AG04450 (cell line): ENCODE measurements around the gene ZNF532. TPM values are rescaled to one million over a fixed set of nuclear protein-coding genes. Genes with fewer than 3 reads are reported as not detected.
"Not testable (repeated sequence)": the region's sequence is repeated elsewhere in the genome, so short reads cannot be mapped to it uniquely, and the experiment has no call there.

ENCODE experiments used
- CTCF ChIA-PET: fragments of 300-600, 350-600 bp; formaldehyde crosslinking; extraction: SDS; loops from one replicate; lab custom pipeline; 2022; ENCODE audit warnings: antibody characterized with exemption, inconsistent platforms; lab: Charles Lee
- POLR2A ChIA-PET: fragments of 350-600 bp; formaldehyde crosslinking; extraction: SDS; loops from one replicate; lab custom pipeline; 2021; ENCODE audit warnings: antibody characterized with exemption, inconsistent platforms; lab: Yijun Ruan, JAX
- DNase-seq: peaks from one replicate; pipeline ENCODE4 v3.0.0-alpha.2; 2011; ENCODE audit warnings: low read depth, low spot score
- H3K27ac ChIP-seq: one replicate; pipeline ENCODE4 v1.5.1; 2012; ENCODE audit warnings: low read depth, low read length, control low read depth
- H3K27me3 ChIP-seq: one replicate; pipeline ENCODE4 v1.6.0; 2012; ENCODE audit warnings: low read length; ENCODE audit not compliant: control insufficient read depth, insufficient read depth
- H3K4me3 ChIP-seq: 2 replicates; pipeline ENCODE4 v1.5.1; 2011; ENCODE audit warnings: mild to moderate bottlenecking, low read depth, low read length, control low read depth
- H3K9me3 ChIP-seq: 2 replicates; pipeline ENCODE4 v1.5.1; 2012; ENCODE audit warnings: low read length; ENCODE audit not compliant: control insufficient read depth, insufficient read depth
- polyA plus RNA-seq: library from polyadenylated mRNA; depleted of rRNA; stranded (reverse); fragments of >200 nt; gene quantifications from 2 replicates; pipeline ENCODE4 v1.2.3, GENCODE V29; 2011
- TF ChIP-seq, protein P1 (sequence below): IDR thresholded peaks from 2 replicates; pipeline ENCODE4 v1.5.1; 2011; ENCODE audit warnings: low read depth, low read length, control low read depth, inconsistent platforms

The ZNF532 gene
- polyA plus RNA-seq, 1 experiment: 69.7 TPM

DNA sequence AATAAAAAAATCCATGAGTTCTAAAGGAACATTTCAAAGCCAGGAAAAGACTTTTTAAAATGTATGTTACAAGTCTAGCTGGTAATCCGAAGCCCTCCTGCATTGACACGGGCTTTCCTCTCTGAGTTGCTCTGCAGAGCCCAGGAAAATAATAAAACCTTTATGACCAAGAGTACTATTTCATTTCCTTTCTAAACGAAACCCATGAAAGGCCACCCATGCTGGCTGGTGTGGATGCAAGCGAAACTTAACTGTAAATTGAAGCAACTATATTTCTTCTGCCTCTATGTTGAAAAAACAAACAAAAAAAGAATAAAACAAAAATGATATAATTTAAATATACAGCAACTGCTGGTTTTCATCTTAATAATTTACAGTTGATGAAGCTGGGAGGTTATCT lies 41.3 kb upstream of the ZNF532 start:
- Histone ChIP-seq H3K27me3 (no peaks in the 10 kb centered on the region), H3K27ac (no peak overlapping the region), H3K4me3 (no peak overlapping the region), H3K9me3 (peaks cover 8% of the 10 kb centered on the region)
- DNase-seq: no peak
- CTCF ChIA-PET: no interaction called here
- POLR2A ChIA-PET: no interaction called here
- TF ChIP-seq, protein P1, sequence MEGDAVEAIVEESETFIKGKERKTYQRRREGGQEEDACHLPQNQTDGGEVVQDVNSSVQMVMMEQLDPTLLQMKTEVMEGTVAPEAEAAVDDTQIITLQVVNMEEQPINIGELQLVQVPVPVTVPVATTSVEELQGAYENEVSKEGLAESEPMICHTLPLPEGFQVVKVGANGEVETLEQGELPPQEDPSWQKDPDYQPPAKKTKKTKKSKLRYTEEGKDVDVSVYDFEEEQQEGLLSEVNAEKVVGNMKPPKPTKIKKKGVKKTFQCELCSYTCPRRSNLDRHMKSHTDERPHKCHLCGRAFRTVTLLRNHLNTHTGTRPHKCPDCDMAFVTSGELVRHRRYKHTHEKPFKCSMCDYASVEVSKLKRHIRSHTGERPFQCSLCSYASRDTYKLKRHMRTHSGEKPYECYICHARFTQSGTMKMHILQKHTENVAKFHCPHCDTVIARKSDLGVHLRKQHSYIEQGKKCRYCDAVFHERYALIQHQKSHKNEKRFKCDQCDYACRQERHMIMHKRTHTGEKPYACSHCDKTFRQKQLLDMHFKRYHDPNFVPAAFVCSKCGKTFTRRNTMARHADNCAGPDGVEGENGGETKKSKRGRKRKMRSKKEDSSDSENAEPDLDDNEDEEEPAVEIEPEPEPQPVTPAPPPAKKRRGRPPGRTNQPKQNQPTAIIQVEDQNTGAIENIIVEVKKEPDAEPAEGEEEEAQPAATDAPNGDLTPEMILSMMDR: no peak

DNA sequence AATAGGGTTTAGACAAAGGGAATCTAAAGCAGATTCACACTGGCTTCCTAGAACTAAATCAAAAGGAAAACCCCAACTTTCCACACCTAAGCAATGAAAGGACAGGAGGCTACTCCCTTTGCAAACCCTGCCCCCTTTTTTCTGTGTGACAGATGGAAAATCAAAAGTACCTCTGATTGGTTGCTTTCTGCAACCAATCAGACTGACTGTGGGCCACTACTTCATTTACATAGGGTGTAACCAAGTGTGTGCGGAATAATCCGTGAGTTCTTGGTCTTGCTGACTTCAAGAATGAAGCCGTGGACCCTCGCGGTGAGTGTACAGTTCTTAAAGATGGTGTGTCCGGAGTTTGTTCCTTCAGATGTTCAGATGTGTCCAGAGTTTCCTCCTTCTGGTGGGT lies 37.8 kb upstream of the ZNF532 start:
- H3K4me3 ChIP-seq, H3K27me3 ChIP-seq, CTCF ChIA-PET, H3K27ac ChIP-seq, DNase-seq, H3K9me3 ChIP-seq, POLR2A ChIA-PET: not testable (repeated sequence)

DNA sequence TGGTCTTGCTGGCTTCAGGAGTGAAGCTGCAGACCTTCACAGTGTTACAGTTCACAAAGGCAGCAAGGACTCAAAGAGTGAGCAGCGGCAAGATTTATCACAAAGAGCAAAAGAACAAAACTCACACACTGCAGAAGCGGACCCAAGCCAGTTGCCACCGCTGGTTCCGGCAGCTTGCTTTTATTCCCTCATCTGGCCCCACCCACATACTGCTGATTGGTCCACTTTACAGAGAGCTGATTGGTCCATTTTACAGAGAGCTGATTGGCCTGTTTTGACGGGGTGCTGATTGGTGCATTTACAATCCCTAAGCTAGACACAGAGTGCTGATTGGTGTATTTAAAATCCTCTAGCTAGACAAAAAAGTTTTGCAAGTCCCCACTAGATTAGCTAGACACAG lies 37.2 kb upstream of the ZNF532 start:
- TF ChIP-seq, protein P1: no peak
- Histone ChIP-seq H3K4me3 (no peak overlapping the region), H3K27me3 (no peaks in the 10 kb centered on the region), H3K9me3 (peaks cover 8% of the 10 kb centered on the region), H3K27ac (no peak overlapping the region)
- POLR2A ChIA-PET: no interaction called here
- no peak for DNase-seq
- CTCF ChIA-PET: no interaction called here

DNA sequence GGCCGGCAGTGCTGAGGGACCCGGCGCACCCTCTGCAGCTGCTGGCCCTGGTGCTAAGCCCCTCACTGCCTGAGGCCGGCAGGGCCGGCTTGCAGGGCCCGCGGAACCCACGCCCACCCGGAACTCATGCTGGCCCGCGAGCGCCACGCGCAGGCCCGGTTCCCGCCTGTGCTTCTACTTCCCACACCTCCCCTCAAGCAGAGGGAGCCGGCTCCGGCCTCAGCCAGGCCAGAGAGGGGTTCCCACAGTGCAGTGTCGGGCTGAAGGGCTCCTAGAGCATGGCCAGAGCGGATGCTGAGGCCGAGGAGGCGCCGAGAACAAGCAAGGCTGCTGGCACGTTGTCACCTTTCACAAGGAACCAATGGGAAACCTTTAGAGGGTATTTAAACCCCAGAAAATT lies 36.8 kb upstream of the ZNF532 start:
- POLR2A ChIA-PET: no interaction called here
- peaks cover 8% of the 10 kb centered on the region for H3K9me3 ChIP-seq

DNA sequence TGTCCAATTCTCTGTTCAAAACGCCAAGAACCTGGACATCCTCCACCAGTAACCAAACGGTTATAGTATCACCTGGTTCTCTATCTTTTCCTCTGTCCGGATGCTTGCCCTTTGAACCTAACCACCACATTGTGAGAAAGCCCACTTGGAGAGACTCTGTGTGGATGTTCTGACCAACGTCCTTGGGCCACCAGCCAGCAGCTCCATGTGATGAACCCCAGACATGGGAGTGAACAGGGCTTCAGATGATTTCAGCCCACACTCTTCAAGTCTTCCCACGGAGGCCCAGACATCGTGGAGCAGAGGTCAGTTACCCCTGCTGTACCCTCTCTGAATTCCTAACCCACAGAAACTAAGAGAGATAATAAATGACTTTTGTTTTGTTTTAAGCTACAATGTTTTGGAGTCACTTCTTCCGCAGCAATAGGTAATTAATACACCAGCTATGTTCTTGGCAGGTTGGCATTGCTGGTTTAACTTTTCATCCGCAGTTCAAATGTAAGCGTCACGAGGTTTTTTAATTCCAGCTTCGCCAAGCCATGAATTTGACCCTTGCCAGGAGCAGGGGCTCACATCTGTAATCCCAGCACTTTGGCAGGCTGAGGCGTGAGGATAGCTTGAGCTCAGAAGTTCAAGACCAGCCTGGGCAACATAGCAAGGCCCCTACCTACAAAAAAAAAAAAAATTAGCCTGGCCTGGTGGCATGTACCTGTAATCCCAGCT lies 36.1 kb upstream of the ZNF532 start:
- ChIA-PET POLR2A (no interaction called here), CTCF (interaction anchor here (0.8 to 1.0 kb wide), 2 partner anchors 60 to 224 kb away, joined by 3 read pairs; no protein-coding TSS in a partner anchor)
- Histone ChIP-seq H3K9me3 (peaks cover 8% of the 10 kb centered on the region), H3K4me3 (no peak overlapping the region), H3K27ac (no peak overlapping the region), H3K27me3 (no peaks in the 10 kb centered on the region)
- TF ChIP-seq, protein P1: no peak
- DNase-seq: no peak

More for the DNA sequence above, 36.8 kb upstream of the ZNF532 start:
- H3K27ac ChIP-seq: no peak overlapping the region
- CTCF ChIA-PET: no interaction called here
- no peak overlapping the region for H3K4me3 ChIP-seq
- H3K27me3 ChIP-seq: no peaks in the 10 kb centered on the region
- no peak for DNase-seq
- TF ChIP-seq, protein P1: no peak
